Body of pancreas (tissue), 4 donors: Measurements from ENCODE around the gene FFAR4. TPM values are rescaled to one million over a fixed set of nuclear protein-coding genes. Genes with fewer than 3 reads are reported as not detected.

Experiments used
- ATAC-seq: fragments of 150-250 bp; one replicate; pipeline ENCODE4 v1.9.1; 2016
- DNase-seq, 4 donors: peaks; one replicate each; pipeline ENCODE4 v3.0.0-alpha.2; 2019
- H3K27ac ChIP-seq, 4 donors: fragments of 200-600 bp; sonication (generic); 1 replicate in 3 of 4; 2 replicates in 1 of 4; pipeline versions ENCODE4 v1.5.1 to v1.6.1; 2016 to 2019; ENCODE audit warnings: mild to moderate bottlenecking in 1 of 4, mixed read lengths in 1 of 4, moderate library complexity in 1 of 4
- H3K27me3 ChIP-seq, 2 donors: fragments of 200-600 bp; sonication (generic); one replicate each; pipeline ENCODE4 v1.6.0; 2016; ENCODE audit warnings: mild to moderate bottlenecking in 1 of 2
- H3K36me3 ChIP-seq, 2 donors: fragments of 200-600 bp; sonication (generic); replicated peaks in 1 of 2; 2 replicates each; pipeline ENCODE4 v1.5.1; 2016; ENCODE audit warnings: low read depth in 2 of 2; ENCODE audit not compliant: insufficient read depth in 1 of 2
- H3K4me1 ChIP-seq: fragments of 200-600 bp; sonication (generic); one replicate; pipeline ENCODE4 v1.6.0; 2016
- H3K4me3 ChIP-seq, 2 donors: fragments of 200-600 bp; sonication (generic); 1 replicate in 1 of 2; 2 replicates in 1 of 2; pipeline ENCODE4 v1.5.1; 2016 to 2019
- H3K9me3 ChIP-seq, 3 donors: fragments of 200-600 bp; sonication (generic); 1 replicate in 2 of 3; 2 replicates in 1 of 3; pipeline ENCODE4 v1.5.1; 2016
- POLR2A ChIP-seq, 3 donors: fragments of 450-650 bp; IDR thresholded peaks; one replicate each; pipeline ENCODE4 v1.6.1; 2016; ENCODE audit warnings: antibody characterized with exemption in 3 of 3, mild to moderate bottlenecking in 2 of 3
- WGBS, 2 donors: methylation state at CpG; one replicate each; pipeline ENCODE4 v1.1.5; 2017; 5-methylcytosine and 5-hydroxymethylcytosine counted together
- intact Hi-C: fragments of 100-400 bp; cut with DNase I; formaldehyde crosslinking; loops from one replicate; pipeline ENCODE4 v1.15.1; 2023
- total RNA-seq, 2 donors: library from RNA; depleted of rRNA; stranded (reverse); fragments of >200 nt; gene quantifications; one replicate each; pipeline ENCODE4 v1.1.0, GENCODE V29; 2016
- TF ChIP-seq, protein P1 (sequence below), 7 experiments: fragments of 450-650 bp in 4 of 7; fragments of 200-600 bp in 3 of 7; sonication (generic) in 3 of 7; IDR thresholded peaks; one replicate each; pipeline ENCODE4 v1.5.1; 2016 to 2019; ENCODE audit warnings: antibody characterized with exemption in 7 of 7

The FFAR4 gene
- total RNA-seq, 2 donors from 2014 or later, result 0.78 to 2.3 TPM

DNA sequence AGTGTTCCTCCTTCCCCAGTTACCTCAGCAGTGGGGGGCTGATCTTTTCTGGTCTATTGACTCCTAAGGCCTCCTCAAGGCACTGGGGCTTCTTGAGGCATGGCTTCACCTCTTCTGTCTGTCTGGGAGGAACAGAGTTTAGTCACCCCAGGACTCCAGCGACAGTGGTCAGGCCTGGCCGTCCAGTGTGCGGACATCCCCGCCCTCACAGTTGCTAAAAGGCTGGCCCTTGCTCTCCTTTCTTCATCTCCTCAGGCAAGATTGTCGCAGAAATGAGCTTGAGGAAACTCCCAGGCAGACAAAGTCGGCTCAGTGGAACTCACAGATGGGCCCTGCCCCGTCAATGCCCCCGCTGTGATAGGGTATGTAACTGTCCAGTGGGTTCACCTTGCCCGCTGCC is 7.0 kb upstream of the FFAR4 start:
- DNase-seq (no peak), ATAC-seq (no peak)
- WGBS, 2 donors, result 84 to 92% methylated on average over 5 to 9 of the region's 9 CpGs
- no peak overlapping the region for H3K27ac ChIP-seq
- H3K27me3 ChIP-seq, result no peaks in the 10 kb centered on the region
- no peaks in the 10 kb centered on the region for H3K9me3 ChIP-seq
- intact Hi-C loops, result loop anchor here (10.0 kb wide), 2 partner anchors 115 to 295 kb away; no protein-coding TSS in a partner anchor
- H3K4me1 ChIP-seq, result no peaks in the 10 kb centered on the region
- no peak overlapping the region for H3K4me3 ChIP-seq
- no peak for TF ChIP-seq POLR2A (IDR thresholded peaks at IDR 0.05)
- TF ChIP-seq, protein P1, sequence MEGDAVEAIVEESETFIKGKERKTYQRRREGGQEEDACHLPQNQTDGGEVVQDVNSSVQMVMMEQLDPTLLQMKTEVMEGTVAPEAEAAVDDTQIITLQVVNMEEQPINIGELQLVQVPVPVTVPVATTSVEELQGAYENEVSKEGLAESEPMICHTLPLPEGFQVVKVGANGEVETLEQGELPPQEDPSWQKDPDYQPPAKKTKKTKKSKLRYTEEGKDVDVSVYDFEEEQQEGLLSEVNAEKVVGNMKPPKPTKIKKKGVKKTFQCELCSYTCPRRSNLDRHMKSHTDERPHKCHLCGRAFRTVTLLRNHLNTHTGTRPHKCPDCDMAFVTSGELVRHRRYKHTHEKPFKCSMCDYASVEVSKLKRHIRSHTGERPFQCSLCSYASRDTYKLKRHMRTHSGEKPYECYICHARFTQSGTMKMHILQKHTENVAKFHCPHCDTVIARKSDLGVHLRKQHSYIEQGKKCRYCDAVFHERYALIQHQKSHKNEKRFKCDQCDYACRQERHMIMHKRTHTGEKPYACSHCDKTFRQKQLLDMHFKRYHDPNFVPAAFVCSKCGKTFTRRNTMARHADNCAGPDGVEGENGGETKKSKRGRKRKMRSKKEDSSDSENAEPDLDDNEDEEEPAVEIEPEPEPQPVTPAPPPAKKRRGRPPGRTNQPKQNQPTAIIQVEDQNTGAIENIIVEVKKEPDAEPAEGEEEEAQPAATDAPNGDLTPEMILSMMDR (IDR thresholded peaks at IDR 0.05), result no peak
- H3K36me3 ChIP-seq, result no peaks in the 10 kb centered on the region

DNA sequence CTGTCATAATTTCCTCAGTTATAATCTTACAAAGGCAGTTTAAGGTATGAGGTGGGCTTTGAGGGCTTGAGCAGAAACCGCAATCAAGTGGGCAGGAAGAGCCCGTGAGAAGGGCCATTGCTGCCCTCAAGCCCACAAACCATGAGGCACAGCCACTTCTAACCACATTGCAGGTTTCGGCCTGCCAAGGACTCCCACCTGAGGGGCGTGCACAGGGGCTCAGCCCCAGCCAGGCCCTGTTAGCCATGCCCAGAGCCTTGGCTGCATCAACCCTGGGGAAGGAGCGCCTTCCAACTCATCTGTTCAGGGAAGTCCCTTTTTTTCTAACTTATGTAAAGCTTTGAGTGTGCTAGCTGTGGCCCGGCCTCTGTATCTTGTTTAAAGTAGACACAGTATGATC is 5.9 kb upstream of the FFAR4 start:
- Histone ChIP-seq H3K27me3 (no peaks in the 10 kb centered on the region), H3K27ac (no peak overlapping the region), H3K4me1 (no peaks in the 10 kb centered on the region), H3K9me3 (no peaks in the 10 kb centered on the region), H3K4me3 (no peak overlapping the region), H3K36me3 (no peaks in the 10 kb centered on the region)
- 86 to 91% methylated on average over 5 to 6 of the region's 6 CpGs for WGBS, 2 donors
- TF ChIP-seq, protein P1 (IDR thresholded peaks at IDR 0.05), result no peak
- no peak for TF ChIP-seq POLR2A (IDR thresholded peaks at IDR 0.05)
- ATAC-seq, result no peak
- DNase-seq, result no peak
- intact Hi-C loops, result no loop called here

DNA sequence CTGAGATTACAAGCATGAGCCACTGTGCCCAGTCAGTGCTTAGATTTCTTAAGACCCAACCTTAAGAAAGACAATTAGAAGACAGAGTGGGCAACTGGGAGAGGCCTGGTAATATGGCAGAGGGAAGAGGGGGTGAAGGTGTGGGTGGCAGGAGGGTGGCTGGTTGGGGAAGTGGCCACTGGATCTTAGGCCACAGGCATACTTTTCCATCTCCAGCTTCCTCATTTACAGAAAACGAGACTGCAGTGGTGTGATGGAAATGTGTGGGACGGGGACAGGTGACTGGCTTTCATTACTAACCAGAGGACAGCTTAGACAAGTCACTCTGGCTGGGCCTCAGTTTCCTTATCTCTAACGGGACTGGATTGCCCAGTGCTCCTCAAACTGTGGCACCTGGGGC is 1.0 kb upstream of the FFAR4 start:
- no peaks in the 10 kb centered on the region for H3K9me3 ChIP-seq
- TF ChIP-seq, protein P1 (IDR thresholded peaks at IDR 0.05), result no peak
- TF ChIP-seq POLR2A (IDR thresholded peaks at IDR 0.05), result no peak
- no peak overlapping the region for H3K4me3 ChIP-seq
- DNase-seq (no peak), ATAC-seq (no peak)
- intact Hi-C loops, result no loop called here
- H3K4me1 ChIP-seq, result peaks cover 20% of the 10 kb centered on the region
- H3K27ac ChIP-seq, result no peak overlapping the region
- H3K27me3 ChIP-seq, result no peaks in the 10 kb centered on the region
- 33 to 35% methylated on average over 3 of the region's 3 CpGs for WGBS, 2 donors
- H3K36me3 ChIP-seq, result no peaks in the 10 kb centered on the region

DNA sequence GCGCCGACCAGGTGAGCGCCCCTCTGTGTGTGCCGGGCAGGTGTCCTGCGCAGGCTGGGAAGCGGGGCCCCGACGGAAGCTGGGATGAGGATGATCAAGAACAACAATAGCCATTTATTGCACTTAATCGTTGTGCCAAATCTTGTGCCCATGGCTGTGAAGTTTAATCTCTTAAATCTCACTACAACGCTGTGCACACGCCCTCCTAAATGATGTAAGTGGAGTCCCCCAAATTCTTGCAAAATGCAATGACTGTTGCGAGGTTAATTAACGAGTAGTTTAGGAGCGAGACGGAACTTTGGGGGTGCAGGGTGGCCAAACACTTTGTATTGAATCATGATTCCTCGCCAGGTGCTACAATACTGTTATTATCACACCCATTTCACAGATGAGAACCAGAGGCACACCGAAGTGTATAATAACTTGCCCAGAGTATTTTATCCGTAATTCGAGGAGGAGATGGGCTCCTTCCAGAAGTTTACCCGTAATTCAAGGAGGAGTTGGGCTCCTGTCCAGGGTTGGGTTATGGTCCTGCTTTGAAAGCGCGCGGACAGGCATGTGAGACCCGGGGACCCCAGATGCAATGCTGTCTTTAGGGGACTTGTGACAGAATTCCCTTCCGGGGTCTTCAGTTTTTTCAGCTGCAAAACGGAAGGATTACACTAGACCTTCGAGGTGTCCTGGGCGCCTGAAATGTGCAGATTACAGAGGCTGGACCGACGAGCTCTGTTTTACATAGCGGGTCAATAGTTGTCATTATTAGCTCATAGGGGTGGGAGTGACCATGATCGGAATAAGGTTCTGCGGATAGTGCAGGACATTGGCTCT is 1.0 kb downstream of the FFAR4 start:
- intact Hi-C loops, result no loop called here
- 10 to 11% methylated on average over 16 to 33 of the region's 33 CpGs for WGBS, 2 donors
- peaks cover 26% of the 10 kb centered on the region for H3K4me1 ChIP-seq
- ATAC-seq (no peak), DNase-seq (no peak)
- TF ChIP-seq POLR2A (IDR thresholded peaks at IDR 0.05), result no peak
- TF ChIP-seq, protein P1 (IDR thresholded peaks at IDR 0.05), result no peak
- H3K4me3 ChIP-seq, result no peak overlapping the region
- no peak overlapping the region for H3K27ac ChIP-seq
- no peaks in the 10 kb centered on the region for H3K36me3 ChIP-seq
- no peaks in the 10 kb centered on the region for H3K9me3 ChIP-seq
- no peaks in the 10 kb centered on the region for H3K27me3 ChIP-seq

DNA sequence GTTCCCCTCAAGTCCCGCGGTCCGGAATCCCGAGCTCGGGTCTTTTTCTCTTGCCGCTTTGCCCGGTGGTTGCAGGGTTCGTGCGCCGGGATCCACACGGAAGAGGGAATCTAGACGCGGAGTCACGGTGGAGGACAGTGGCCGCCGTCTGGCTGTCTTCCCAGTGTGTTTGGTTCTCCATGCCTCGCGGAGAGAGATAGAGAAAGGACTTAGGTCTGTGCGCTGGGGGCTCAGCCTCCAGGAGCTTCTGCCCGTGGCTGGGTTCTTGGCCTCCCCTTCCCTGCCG is 1.6 kb downstream of the FFAR4 start:
- intact Hi-C loops, result no loop called here
- H3K9me3 ChIP-seq, result no peaks in the 10 kb centered on the region
- no peaks in the 10 kb centered on the region for H3K27me3 ChIP-seq
- WGBS, 2 donors, result 12 to 16% methylated on average over 21 of the region's 21 CpGs
- H3K4me1 ChIP-seq, result peaks cover 31% of the 10 kb centered on the region
- DNase-seq (no peak), ATAC-seq (no peak)
- H3K4me3 ChIP-seq, result no peak overlapping the region
- H3K27ac ChIP-seq, result no peak overlapping the region
- no peaks in the 10 kb centered on the region for H3K36me3 ChIP-seq
- no peak for TF ChIP-seq POLR2A (IDR thresholded peaks at IDR 0.05)
- TF ChIP-seq, protein P1 (IDR thresholded peaks at IDR 0.05), result no peak
